A549 (cell line): ENCODE results near the gene CLRN2. TPM values are rescaled to one million over a fixed set of nuclear protein-coding genes. Genes with fewer than 3 reads are reported as not detected.

Experiments
- ATAC-seq, 2 experiments: fragments of 200-7000 bp in 1 of 2; fragments of >200 bp in 1 of 2; cut with Nextera tagmentation in 1 of 2; cut with Tn5 transposase in 1 of 2; 3 replicates each; pipeline versions ENCODE4 v1.8.0 to v1.9.1; 2018 to 2020; ENCODE audit warnings: mild to moderate bottlenecking in 1 of 2, moderate library complexity in 1 of 2
- CTCF ChIA-PET: fragments of 300-600 bp; sonication (Branson Sonifier 250); formaldehyde crosslinking; extraction: SDS; loops from one replicate; lab custom pipeline; 2021; ENCODE audit warnings: antibody characterized with exemption, inconsistent platforms; lab: Yijun Ruan, JAX
- POLR2A ChIA-PET: fragments of 350-600 bp; formaldehyde crosslinking; extraction: SDS; loops from one replicate; lab custom pipeline; 2021; ENCODE audit warnings: antibody characterized with exemption, inconsistent platforms; lab: Yijun Ruan, JAX
- DNase-seq, 2 experiments: peaks; one replicate each; pipeline versions ENCODE4 v3.0.0 to v3.0.0-alpha.2; 2011 to 2016; ENCODE audit warnings: low read depth in 1 of 2, low spot score in 1 of 2
- FAIRE-seq: peaks from 2 replicates; lab custom pipeline; 2011; peaks lifted over from hg19 to GRCh38; lab: Jason Lieb, UNC
- H3K27ac ChIP-seq, 2 experiments: fragments of >200 bp; sonication (Bioruptor Twin); formaldehyde crosslinking; 3 replicates each; pipeline ENCODE4 v1.5.1; 2016 to 2017
- H3K4me1 ChIP-seq: fragments of >200 bp; sonication (Bioruptor Twin); formaldehyde crosslinking; 3 replicates; pipeline ENCODE4 v1.6.1; 2016
- H3K4me2 ChIP-seq: fragments of >200 bp; sonication (Bioruptor Twin); formaldehyde crosslinking; 3 replicates; pipeline ENCODE4 v1.6.1; 2016
- H3K4me3 ChIP-seq: fragments of >200 bp; sonication (Bioruptor Twin); formaldehyde crosslinking; 3 replicates; pipeline ENCODE4 v1.5.1; 2016
- H3K9me3 ChIP-seq: fragments of >200 bp; sonication (Bioruptor Twin); formaldehyde crosslinking; 3 replicates; pipeline ENCODE4 v1.6.1; 2016
- BHLHE40 ChIP-seq: IDR thresholded peaks from 2 replicates; pipeline ENCODE4 v1.6.1; 2012; ENCODE audit warnings: low read depth, low read length, inconsistent platforms
- CEBPB ChIP-seq, 2 experiments: fragments of >200 bp in 1 of 2; sonication (Bioruptor Twin) in 1 of 2; formaldehyde crosslinking in 1 of 2; IDR thresholded peaks; 2 replicates each; pipeline ENCODE4 v1.6.1; 2012 to 2016
- EHF ChIP-seq: fragments of 250-450 bp; sonication (Bioruptor Pico); IDR thresholded peaks from 2 replicates; pipeline ENCODE4 v1.5.0; 2020; ENCODE audit warnings: mild to moderate bottlenecking
- EP300 ChIP-seq, 2 experiments: fragments of >200 bp; sonication (Bioruptor Twin); formaldehyde crosslinking; IDR thresholded peaks; 2 replicates in 1 of 2; 3 replicates in 1 of 2; pipeline ENCODE4 v1.6.1; 2016 to 2017
- FOSB ChIP-seq: fragments of 250-450 bp; sonication (Bioruptor Pico); IDR thresholded peaks from 2 replicates; pipeline ENCODE4 v1.5.0; 2020; ENCODE audit warnings: mild to moderate bottlenecking, moderate library complexity
- FOXS1 ChIP-seq: fragments of 250-450 bp; sonication (Bioruptor Pico); IDR thresholded peaks from 2 replicates; pipeline ENCODE4 v1.5.0; 2020; ENCODE audit warnings: mild to moderate bottlenecking, moderate library complexity
- HMGXB4 ChIP-seq: fragments of 250-450 bp; sonication (Bioruptor Pico); IDR thresholded peaks from 2 replicates; pipeline ENCODE4 v1.5.0; 2021; ENCODE audit warnings: mild to moderate bottlenecking, moderate library complexity, borderline replicate concordance
- JUN ChIP-seq, 2 experiments: fragments of >200 bp; sonication (Bioruptor Twin); formaldehyde crosslinking; IDR thresholded peaks; 2 replicates in 1 of 2; 3 replicates in 1 of 2; pipeline ENCODE4 v1.6.1; 2016 to 2017
- JUNB ChIP-seq: fragments of >200 bp; sonication (Bioruptor Twin); formaldehyde crosslinking; IDR thresholded peaks from 2 replicates; pipeline ENCODE4 v1.6.1; 2016
- KDM5A ChIP-seq: fragments of 200-600 bp; sonication (generic); IDR thresholded peaks from 2 replicates; pipeline ENCODE4 v1.6.1; 2016; ENCODE audit warnings: antibody characterized with exemption, mild to moderate bottlenecking
- MAFK ChIP-seq: fragments of 450-650 bp; IDR thresholded peaks from 2 replicates; pipeline ENCODE4 v1.6.1; 2014; ENCODE audit not compliant: partially characterized antibody
- MAZ ChIP-seq: fragments of 150-350 bp; IDR thresholded peaks from 2 replicates; pipeline ENCODE4 v1.6.1; 2014; ENCODE audit warnings: antibody characterized with exemption, low read depth, low read length, borderline replicate concordance
- NFE2L2 ChIP-seq: fragments of 150-350 bp; conservative IDR thresholded peaks from 2 replicates; pipeline ENCODE4 v1.6.1; 2014; ENCODE audit warnings: low read length
- PHF8 ChIP-seq: fragments of 200-600 bp; sonication (generic); IDR thresholded peaks from 2 replicates; pipeline ENCODE4 v1.6.1; 2016; ENCODE audit warnings: low read depth, mild to moderate bottlenecking, antibody characterized with exemption, moderate library complexity, borderline replicate concordance
- POLR2A ChIP-seq: IDR thresholded peaks from 2 replicates; pipeline ENCODE4 v1.6.1; 2012; ENCODE audit warnings: mild to moderate bottlenecking, low read length
- POLR2AphosphoS2 ChIP-seq: conservative IDR thresholded peaks from 2 replicates; pipeline ENCODE4 v1.6.1; 2012; ENCODE audit warnings: low read length, improper control_type of control experiment, inconsistent platforms
- RAD21 ChIP-seq, 2 experiments: fragments of >200 bp in 1 of 2; sonication (Bioruptor Twin) in 1 of 2; formaldehyde crosslinking in 1 of 2; IDR thresholded peaks in 1 of 2; conservative IDR thresholded peaks in 1 of 2; 2 replicates in 1 of 2; 3 replicates in 1 of 2; pipeline ENCODE4 v1.6.1; 2012 to 2018; ENCODE audit warnings: inconsistent platforms in 1 of 2
- REST ChIP-seq: fragments of 200-600 bp; sonication (generic); IDR thresholded peaks from 2 replicates; pipeline ENCODE4 v1.6.1; 2016; ENCODE audit warnings: antibody characterized with exemption, mild to moderate bottlenecking, moderate library complexity
- RFX5 ChIP-seq: fragments of 450-650 bp; IDR thresholded peaks from 2 replicates; pipeline ENCODE4 v1.7.1; 2014; ENCODE audit warnings: antibody characterized with exemption, mild to moderate bottlenecking, moderate library complexity
- WGBS: methylation state at CpG from one replicate; pipeline ENCODE4 v1.1.6; 2017; ENCODE audit errors: missing lambda C conversion rate; 5-methylcytosine and 5-hydroxymethylcytosine counted together
- polyA plus RNA-seq, 4 experiments: library from polyadenylated mRNA; depleted of rRNA in 3 of 4; stranded (reverse); fragments of >200 nt; fragmentation: RNase III in 1 of 4; extraction: RNeasy Plus Mini Kit Qiagen cat#74134 plus additional on column Dnase treatment in 1 of 4; gene quantifications; 2 replicates in 3 of 4; 3 replicates in 1 of 4; pipeline ENCODE4 v1.2.3, GENCODE V29; 2011 to 2017
- TF ChIP-seq, protein P1 (sequence below): IDR thresholded peaks from 2 replicates; pipeline ENCODE4 v1.6.1; 2012

CLRN2 gene
- polyA plus RNA-seq, 2 of the 4 experiments (the other 2 are of a cell fraction), result not detected

DNA sequence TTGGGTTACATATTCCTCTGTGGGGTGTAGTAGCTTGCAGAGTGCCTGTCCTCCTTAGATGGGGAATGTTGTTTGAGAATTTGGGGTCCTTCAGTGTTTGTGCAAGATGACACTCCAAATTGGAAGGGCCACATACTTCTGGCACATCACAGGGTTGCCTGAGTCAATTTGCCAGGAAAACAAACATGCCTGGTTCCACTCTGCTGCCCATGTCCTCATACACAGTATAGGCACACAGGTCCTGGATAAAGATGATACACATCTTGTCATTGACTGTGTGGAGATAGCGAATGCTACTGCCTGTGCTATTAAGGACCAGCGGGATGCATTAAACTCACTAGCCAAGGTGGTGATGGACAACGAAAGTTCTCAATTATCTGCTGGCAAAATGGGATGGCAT, 50.9 kb downstream of the CLRN2 start:
- TF ChIP-seq NFE2L2, result no peak
- no peak for TF ChIP-seq HMGXB4
- no peak for TF ChIP-seq KDM5A
- no peak for TF ChIP-seq MAZ
- CTCF ChIA-PET, result no interaction called here
- no peak overlapping the region for H3K4me3 ChIP-seq
- FAIRE-seq, result no peak
- no peak for DNase-seq
- 87% methylated on average over 3 of the region's 3 CpGs for WGBS
- no peaks in the 10 kb centered on the region for H3K9me3 ChIP-seq
- no peak overlapping the region for H3K27ac ChIP-seq
- no peak for ATAC-seq
- no peaks in the 10 kb centered on the region for H3K4me1 ChIP-seq
- H3K4me2 ChIP-seq, result no peak overlapping the region
- POLR2A ChIA-PET, result no interaction called here

DNA sequence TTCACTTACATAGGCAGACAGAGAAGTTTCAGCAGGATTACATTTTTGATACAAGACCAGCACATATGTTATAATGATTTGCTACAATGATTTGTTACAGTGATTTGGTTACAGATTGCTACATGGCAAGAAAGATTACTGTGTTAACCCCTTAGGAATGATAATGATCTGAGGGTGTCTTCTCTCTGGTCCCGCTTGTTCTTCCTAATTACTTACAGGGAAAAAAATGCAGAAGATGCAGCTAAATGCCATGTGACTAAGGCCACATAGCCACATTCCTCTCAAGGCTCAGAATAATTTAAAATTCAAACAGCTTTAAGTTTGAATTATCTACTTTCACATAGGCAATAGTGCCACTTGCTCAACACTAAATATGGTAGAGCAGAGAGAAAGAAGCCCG, 52.3 kb downstream of the CLRN2 start:
- H3K4me3 ChIP-seq, result no peak overlapping the region
- WGBS, result 58% methylated on average over 2 of the region's 2 CpGs
- CTCF ChIA-PET, result interaction anchor here (1.0 kb wide), 1 partner anchor 19 kb away, joined by 3 read pairs; no protein-coding TSS in a partner anchor
- no peak overlapping the region for H3K4me2 ChIP-seq
- no peak for DNase-seq
- FAIRE-seq, result no peak
- TF ChIP-seq, protein P1, sequence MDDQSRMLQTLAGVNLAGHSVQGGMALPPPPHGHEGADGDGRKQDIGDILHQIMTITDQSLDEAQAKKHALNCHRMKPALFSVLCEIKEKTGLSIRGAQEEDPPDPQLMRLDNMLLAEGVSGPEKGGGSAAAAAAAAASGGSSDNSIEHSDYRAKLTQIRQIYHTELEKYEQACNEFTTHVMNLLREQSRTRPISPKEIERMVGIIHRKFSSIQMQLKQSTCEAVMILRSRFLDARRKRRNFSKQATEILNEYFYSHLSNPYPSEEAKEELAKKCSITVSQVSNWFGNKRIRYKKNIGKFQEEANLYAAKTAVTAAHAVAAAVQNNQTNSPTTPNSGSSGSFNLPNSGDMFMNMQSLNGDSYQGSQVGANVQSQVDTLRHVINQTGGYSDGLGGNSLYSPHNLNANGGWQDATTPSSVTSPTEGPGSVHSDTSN, result no peak
- TF ChIP-seq BHLHE40 (no peak), POLR2AphosphoS2 (no peak), PHF8 (no peak), EHF (no peak), REST (no peak), RFX5 (no peak), EP300 (IDR thresholded peaks at IDR 0.05) (no peak), FOSB (CRISPR knock-in tag) (no peak), JUNB (no peak), JUN (IDR thresholded peaks at IDR 0.05) (no peak), CEBPB (IDR thresholded peaks at IDR 0.05) (no peak), POLR2A (no peak), RAD21 (conservative IDR thresholded peaks at IDR 0.05 in 1 of 2, IDR thresholded peaks at IDR 0.05 in 1 of 2) (no peak), MAFK (no peak), FOXS1 (no peak)
- H3K9me3 ChIP-seq, result no peaks in the 10 kb centered on the region
- ATAC-seq, result no peak
- H3K27ac ChIP-seq, result no peak overlapping the region
- POLR2A ChIA-PET, result no interaction called here
- no peaks in the 10 kb centered on the region for H3K4me1 ChIP-seq
